ENCODE measurements around the gene C16orf78.
A peak's percentile ranks its signal among the peaks of the same experiment; 100 is the strongest.

Gene C16orf78

DNA sequence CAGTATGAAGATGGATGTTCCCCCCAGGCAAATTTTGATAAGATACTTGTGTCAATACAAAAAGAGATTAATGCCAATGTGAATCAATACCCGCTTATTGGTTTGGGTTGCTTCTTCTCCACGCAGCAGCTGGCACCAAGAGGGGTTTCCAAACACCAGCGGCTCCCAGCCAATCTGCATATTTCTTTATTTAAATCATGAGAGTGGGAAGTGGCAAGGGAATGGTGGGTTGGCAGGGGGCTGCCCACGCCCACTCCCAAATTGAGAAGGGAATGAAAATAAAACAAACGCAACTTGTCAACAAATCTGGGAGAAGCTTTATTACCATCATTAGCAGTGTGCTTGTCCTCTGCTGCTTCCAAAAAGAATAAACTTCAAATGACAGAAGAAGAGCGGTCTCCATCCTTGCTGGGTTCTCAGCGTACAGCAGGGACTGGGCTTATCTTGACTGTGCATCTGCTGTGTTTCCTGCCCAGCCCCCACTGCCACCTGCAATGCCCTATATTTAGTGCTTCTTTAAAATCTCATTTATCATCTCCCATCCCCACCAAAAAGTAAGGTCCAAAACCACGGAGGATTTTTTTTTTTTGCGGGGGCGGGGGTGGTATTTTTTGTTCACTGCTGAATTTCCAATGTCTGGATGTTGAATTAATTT, 34.9 kb upstream of the C16orf78 start:
- Histone ChIP-seq H3K4me2 (peak overlapping the region; percentile 77), H3K27ac (no peak overlapping the region), H3K27me3 (no peaks in the 10 kb centered on the region), H3K9me3 (no peaks in the 10 kb centered on the region), H3K4me3 (no peak overlapping the region), H3K9ac (no peak overlapping the region), H4K20me1 (no peaks in the 10 kb centered on the region), H3K4me1 (peaks cover 22% of the 10 kb centered on the region), H3K36me3 (no peaks in the 10 kb centered on the region)
- TF ChIP-seq Cebpa-rat (IDR thresholded peaks at IDR 0.05), result no peak

DNA sequence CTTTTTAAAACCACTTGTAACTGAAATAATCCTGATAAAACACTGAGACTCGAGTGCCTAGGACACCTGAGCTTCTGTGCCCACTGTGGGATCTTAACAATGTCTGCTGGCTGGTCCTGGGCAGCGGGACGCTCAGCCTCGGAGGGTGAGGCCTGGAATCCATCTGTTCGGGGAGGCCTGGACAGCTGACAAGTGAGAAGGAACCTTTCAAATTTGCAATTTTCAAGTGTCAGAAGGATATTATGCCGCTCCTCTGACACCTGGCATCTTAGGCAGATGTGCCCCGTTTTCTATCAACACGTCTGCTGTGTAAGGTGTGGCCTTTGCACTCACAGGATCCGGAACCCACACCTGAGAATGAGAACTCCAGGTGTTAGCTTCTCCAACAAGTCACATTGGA, 33.1 kb upstream of the C16orf78 start:
- Histone ChIP-seq H3K27me3 (no peaks in the 10 kb centered on the region), H3K4me1 (peaks cover 22% of the 10 kb centered on the region), H3K4me2 (no peak overlapping the region), H3K9me3 (no peaks in the 10 kb centered on the region), H3K9ac (no peak overlapping the region), H3K36me3 (no peaks in the 10 kb centered on the region), H4K20me1 (peaks cover 6% of the 10 kb centered on the region; the same call in 1 of the 2 replicates), H3K27ac (no peak overlapping the region), H3K4me3 (no peak overlapping the region)
- no peak for TF ChIP-seq Cebpa-rat (IDR thresholded peaks at IDR 0.05)

DNA sequence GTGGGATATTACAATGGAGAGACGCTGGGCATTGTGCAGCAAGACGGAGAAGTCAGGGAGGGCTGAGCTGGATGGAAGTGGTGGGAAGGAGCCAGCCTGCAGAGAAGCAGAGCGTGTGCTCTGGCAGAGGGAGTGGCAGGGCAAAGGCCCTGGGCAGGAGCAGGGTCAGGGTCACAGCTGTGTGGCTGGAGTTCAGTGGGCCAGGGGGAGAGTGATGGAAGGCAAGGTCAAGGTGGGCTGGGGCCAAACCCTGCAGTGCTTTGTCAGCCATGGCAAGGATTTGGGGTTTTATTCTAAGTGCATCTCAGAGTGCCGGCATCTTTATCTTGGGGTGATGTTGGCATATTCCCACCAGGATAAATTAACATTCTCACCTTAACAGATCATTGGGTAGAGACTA, 31.9 kb upstream of the C16orf78 start:
- no peak overlapping the region for H3K4me3 ChIP-seq
- H3K9me3 ChIP-seq, result no peaks in the 10 kb centered on the region
- no peak overlapping the region for H3K27ac ChIP-seq
- H3K27me3 ChIP-seq, result no peaks in the 10 kb centered on the region
- H3K4me2 ChIP-seq, result no peak overlapping the region
- no peak for TF ChIP-seq Cebpa-rat (IDR thresholded peaks at IDR 0.05)
- H3K9ac ChIP-seq, result no peak overlapping the region
- H3K4me1 ChIP-seq, result peaks cover 22% of the 10 kb centered on the region
- peaks cover 6% of the 10 kb centered on the region; the same call in 1 of the 2 replicates for H4K20me1 ChIP-seq
- no peaks in the 10 kb centered on the region for H3K36me3 ChIP-seq

GRCh38 chr16:49342336-49343265, 31.0 kb upstream of the C16orf78 start:
- Histone ChIP-seq H3K36me3 (no peaks in the 10 kb centered on the region), H3K9ac (no peak overlapping the region), H3K4me2 (no peak overlapping the region), H3K4me3 (no peak overlapping the region), H3K9me3 (no peaks in the 10 kb centered on the region), H3K4me1 (peaks cover 21% of the 10 kb centered on the region), H3K27me3 (no peaks in the 10 kb centered on the region), H3K27ac (no peak overlapping the region), H4K20me1 (peaks cover 6% of the 10 kb centered on the region; the same call in 1 of the 2 replicates)
- no peak for TF ChIP-seq Cebpa-rat (IDR thresholded peaks at IDR 0.05)

GRCh38 chr16:49343291-49343690, 30.3 kb upstream of the C16orf78 start:
- Histone ChIP-seq H3K4me2 (no peak overlapping the region), H4K20me1 (peaks cover 6% of the 10 kb centered on the region; the same call in 1 of the 2 replicates), H3K27ac (no peak overlapping the region), H3K36me3 (no peaks in the 10 kb centered on the region), H3K9ac (no peak overlapping the region), H3K4me1 (peaks cover 15% of the 10 kb centered on the region), H3K9me3 (no peaks in the 10 kb centered on the region), H3K27me3 (no peaks in the 10 kb centered on the region), H3K4me3 (no peak overlapping the region)
- TF ChIP-seq Cebpa-rat (IDR thresholded peaks at IDR 0.05), result no peak

GRCh38 chr16:49344401-49344800, 29.2 kb upstream of the C16orf78 start:
- Histone ChIP-seq H3K36me3 (no peaks in the 10 kb centered on the region), H3K4me1 (peaks cover 3% of the 10 kb centered on the region), H3K9me3 (no peaks in the 10 kb centered on the region), H3K9ac (no peak overlapping the region), H4K20me1 (peaks cover 6% of the 10 kb centered on the region; the same call in 1 of the 2 replicates), H3K4me3 (no peak overlapping the region), H3K27me3 (no peaks in the 10 kb centered on the region), H3K27ac (no peak overlapping the region), H3K4me2 (no peak overlapping the region)
- no peak for TF ChIP-seq Cebpa-rat (IDR thresholded peaks at IDR 0.05)

- no peak overlapping the region for H3K27ac ChIP-seq
- no peaks in the 10 kb centered on the region for H3K27me3 ChIP-seq
- no peaks in the 10 kb centered on the region for H3K36me3 ChIP-seq
- H3K9ac ChIP-seq, result no peak overlapping the region
- H3K4me3 ChIP-seq, result no peak overlapping the region
- peaks cover 6% of the 10 kb centered on the region; the same call in 1 of the 2 replicates for H4K20me1 ChIP-seq
- H3K9me3 ChIP-seq, result no peaks in the 10 kb centered on the region
- H3K4me1 ChIP-seq, result no peaks in the 10 kb centered on the region
- H3K4me2 ChIP-seq, result no peak overlapping the region
- TF ChIP-seq Cebpa-rat (IDR thresholded peaks at IDR 0.05), result no peak
These were observed 27.8 kb upstream of the C16orf78 start for GRCh38 chr16:49345829-49346228.

DNA sequence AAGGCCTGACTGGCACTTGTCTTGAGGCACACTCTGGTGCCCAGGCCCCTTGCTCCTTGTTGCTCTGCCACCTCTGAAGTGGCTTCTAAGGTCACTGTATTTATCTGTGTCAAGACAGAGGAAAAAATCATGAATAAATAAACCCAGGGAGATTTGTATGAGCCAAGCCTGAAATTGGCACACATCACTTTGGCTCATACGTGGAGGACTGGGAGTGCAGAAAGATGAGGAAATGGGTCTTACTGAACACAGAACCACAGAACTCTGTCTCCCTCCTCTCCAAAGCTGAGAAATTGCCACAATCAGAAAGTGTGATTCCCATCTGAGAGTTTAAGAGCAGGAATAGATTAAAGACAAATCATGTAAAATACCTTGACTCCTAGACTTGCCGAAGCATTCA, 27.1 kb upstream of the C16orf78 start:
- Histone ChIP-seq H3K4me2 (no peak overlapping the region), H3K9ac (no peak overlapping the region), H3K4me1 (no peaks in the 10 kb centered on the region)

GRCh38 chr16:49347476-49347875, 26.1 kb upstream of the C16orf78 start:
- Histone ChIP-seq H3K27ac (no peak overlapping the region), H4K20me1 (peaks cover 6% of the 10 kb centered on the region; the same call in 1 of the 2 replicates), H3K9ac (no peak overlapping the region), H3K4me2 (no peak overlapping the region), H3K4me1 (peaks cover 1% of the 10 kb centered on the region; the same call in 1 of the 2 replicates), H3K36me3 (no peaks in the 10 kb centered on the region), H3K4me3 (no peak overlapping the region), H3K27me3 (no peaks in the 10 kb centered on the region), H3K9me3 (no peaks in the 10 kb centered on the region)
- no peak for TF ChIP-seq Cebpa-rat (IDR thresholded peaks at IDR 0.05)

More for the DNA sequence above, 27.1 kb upstream of the C16orf78 start:
- H4K20me1 ChIP-seq, result peaks cover 6% of the 10 kb centered on the region; the same call in 1 of the 2 replicates
- no peaks in the 10 kb centered on the region for H3K9me3 ChIP-seq
- no peak overlapping the region for H3K27ac ChIP-seq
- TF ChIP-seq Cebpa-rat (IDR thresholded peaks at IDR 0.05), result no peak
- H3K4me3 ChIP-seq, result no peak overlapping the region
- no peaks in the 10 kb centered on the region for H3K36me3 ChIP-seq
- no peaks in the 10 kb centered on the region for H3K27me3 ChIP-seq
